Caco-2 (cell line): ENCODE measurements around the gene LCK. TPM values are rescaled to one million over a fixed set of nuclear protein-coding genes. Genes with fewer than 3 reads are reported as not detected.
A peak's percentile ranks its signal among the peaks of the same experiment; 100 is the strongest.

ENCODE experiments used
- BruUV-seq: library from RNA; stranded (reverse); fragments of 400-500 nt; replicated peaks from 2 replicates; lab custom pipeline; 2021; lab: Mats Ljungman, UMichigan
- CTCF ChIA-PET: fragments of 300-600 bp; sonication (Branson Sonifier 250); formaldehyde crosslinking; loops from one replicate; lab custom pipeline; 2022; ENCODE audit warnings: antibody characterized with exemption; lab: Charles Lee
- POLR2A ChIA-PET: fragments of 300-600 bp; sonication (Branson Sonifier 250); formaldehyde crosslinking; loops from one replicate; lab custom pipeline; 2022; ENCODE audit warnings: antibody characterized with exemption; lab: Charles Lee
- DNase-seq, 2 experiments: peaks; one replicate each; pipeline versions ENCODE4 v3.0.0 to v3.0.0-alpha.2; 2020 to 2022
- H3K27me3 ChIP-seq: replicated peaks from 2 replicates; pipeline ENCODE4 v1.6.0; 2011; ENCODE audit warnings: low read length; ENCODE audit not compliant: control insufficient read depth, insufficient read depth
- H3K36me3 ChIP-seq: 2 replicates; pipeline ENCODE4 v1.5.1; 2011; ENCODE audit warnings: low read length; ENCODE audit not compliant: control insufficient read depth, insufficient read depth
- H3K4me1 ChIP-seq: fragments of 250-450 bp; sonication (Bioruptor Pico); 2 replicates; pipeline ENCODE4 v1.5.1; 2020; ENCODE audit warnings: mild to moderate bottlenecking
- H3K4me3 ChIP-seq: 2 replicates; pipeline ENCODE4 v1.5.1; 2011; ENCODE audit warnings: low read depth, mild to moderate bottlenecking, control low read depth, low read length
- H3K9me3 ChIP-seq: fragments of 250-450 bp; sonication (Bioruptor Pico); 2 replicates; pipeline ENCODE4 v1.5.1; 2020; ENCODE audit warnings: mild to moderate bottlenecking, moderate library complexity
- H3K27ac Mint-ChIP-seq: one replicate; pipeline ENCODE4 v1.8.0; 2022; ENCODE audit warnings: mixed read lengths; ENCODE audit not compliant: unreplicated experiment
- H3K27me3 Mint-ChIP-seq: one replicate; pipeline ENCODE4 v1.8.0; 2022; ENCODE audit warnings: mixed read lengths; ENCODE audit not compliant: insufficient read depth, unreplicated experiment
- H3K36me3 Mint-ChIP-seq: one replicate; pipeline ENCODE4 v1.8.0; 2022; ENCODE audit warnings: mild to moderate bottlenecking, mixed read lengths; ENCODE audit not compliant: insufficient read depth, unreplicated experiment
- H3K4me1 Mint-ChIP-seq: one replicate; pipeline ENCODE4 v1.8.0; 2022; ENCODE audit warnings: low read depth, mixed read lengths; ENCODE audit not compliant: unreplicated experiment
- H3K4me3 Mint-ChIP-seq: one replicate; pipeline ENCODE4 v1.8.0; 2022; ENCODE audit warnings: mild to moderate bottlenecking, moderate library complexity, mixed read lengths; ENCODE audit not compliant: unreplicated experiment
- H3K9me3 Mint-ChIP-seq: one replicate; pipeline ENCODE4 v1.8.0; 2022; ENCODE audit warnings: mixed read lengths; ENCODE audit not compliant: unreplicated experiment
- intact Hi-C: fragments of 100-400 bp; cut with micrococcal nuclease; formaldehyde crosslinking; loops from one replicate; pipeline ENCODE4 v1.10.0; 2022; ENCODE audit not compliant: unreplicated experiment
- total RNA-seq: library from RNA; stranded (reverse); gene quantifications from 2 replicates; pipeline ENCODE4 v1.2.3, GENCODE V29; 2022
- TF ChIP-seq, protein P1 (sequence below), 2 experiments: fragments of 200-600 bp in 1 of 2; IDR thresholded peaks; 1 replicate in 1 of 2; 2 replicates in 1 of 2; pipeline versions ENCODE4 v1.5.1 to v1.8.0; 2011 to 2022; ENCODE audit warnings: antibody characterized with exemption in 1 of 2, control low read depth in 1 of 2, inconsistent platforms in 1 of 2, low read depth in 1 of 2, low read length in 1 of 2, mild to moderate bottlenecking in 1 of 2, moderate library complexity in 1 of 2; ENCODE audit not compliant: insufficient read depth in 1 of 2, severe bottlenecking in 1 of 2, unreplicated experiment in 1 of 2

LCK gene
- total RNA-seq, 1 experiment from 2014 or later, result 0.39 TPM

DNA sequence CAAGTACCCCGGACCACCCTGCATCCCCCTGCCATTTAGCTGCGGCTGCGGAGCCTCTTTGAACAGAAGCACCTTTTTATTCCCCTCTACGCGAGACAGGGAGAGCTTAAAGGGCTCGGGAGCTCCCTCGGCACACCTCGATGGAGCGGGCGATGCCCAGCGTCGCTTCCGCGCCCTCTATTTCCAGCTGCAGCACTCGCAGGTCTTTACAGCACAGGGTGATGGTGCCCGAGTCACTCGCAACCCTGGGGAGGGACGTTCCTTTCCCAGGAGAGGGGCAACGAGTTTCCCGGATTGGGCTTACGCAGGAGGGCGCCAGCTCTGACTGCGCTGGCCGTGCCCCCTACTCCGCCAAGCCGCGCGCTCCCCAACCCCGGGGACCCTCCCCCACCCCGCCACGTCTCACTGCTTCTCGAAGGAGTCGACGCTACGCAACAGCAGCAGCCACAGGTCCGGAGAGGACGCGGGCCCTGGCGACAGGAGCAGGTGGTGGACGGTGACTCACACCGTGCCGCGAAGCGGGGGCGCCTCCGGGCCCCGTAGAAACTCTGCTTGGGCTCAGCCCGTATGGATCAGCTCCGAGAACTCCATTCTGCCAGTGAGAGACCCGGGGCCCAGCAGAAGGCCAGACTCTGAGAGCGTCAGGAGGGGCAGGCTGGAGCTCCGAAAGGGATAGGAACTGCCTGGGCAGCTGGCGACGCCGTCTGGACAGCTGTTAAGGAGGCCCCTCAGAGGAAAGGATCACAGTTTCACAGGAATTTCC is 9.9 kb upstream of the LCK start:
- H3K9me3 Mint-ChIP-seq, result no peaks in the 10 kb centered on the region
- H3K4me1 Mint-ChIP-seq, result no peaks in the 10 kb centered on the region
- peak overlapping the region; percentile 83 for H3K27ac Mint-ChIP-seq
- no peaks in the 10 kb centered on the region for H3K27me3 Mint-ChIP-seq
- no peaks in the 10 kb centered on the region for H3K36me3 Mint-ChIP-seq
- Histone ChIP-seq H3K36me3 (no peaks in the 10 kb centered on the region), H3K4me3 (peak overlapping the region; percentile 56), H3K27me3 (no peaks in the 10 kb centered on the region), H3K4me1 (no peaks in the 10 kb centered on the region), H3K9me3 (no peaks in the 10 kb centered on the region)
- H3K4me3 Mint-ChIP-seq, result peak overlapping the region; percentile 79
- intact Hi-C loops, result loop anchor here (5.0 kb wide), 1 partner anchor 81 kb away; no protein-coding TSS in a partner anchor
- ChIA-PET POLR2A (interaction anchor here (0.7 to 1.0 kb wide), 4 partner anchors 25 to 426 kb away, joined by 3 to 5 read pairs (median 4); partner anchors contain the start of genes MARCKSL1, SPOCD1 and TXLNA), CTCF (interaction anchor here (0.5 to 2.4 kb wide), 6 partner anchors 14 to 143 kb away, joined by 3 to 11 read pairs (median 6); partner anchors contain the start of gene HDAC1)
- BruUV-seq, result TSS peak; percentile 24
- DNase-seq, result peak; percentile 59 to 63
- TF ChIP-seq, protein P1, sequence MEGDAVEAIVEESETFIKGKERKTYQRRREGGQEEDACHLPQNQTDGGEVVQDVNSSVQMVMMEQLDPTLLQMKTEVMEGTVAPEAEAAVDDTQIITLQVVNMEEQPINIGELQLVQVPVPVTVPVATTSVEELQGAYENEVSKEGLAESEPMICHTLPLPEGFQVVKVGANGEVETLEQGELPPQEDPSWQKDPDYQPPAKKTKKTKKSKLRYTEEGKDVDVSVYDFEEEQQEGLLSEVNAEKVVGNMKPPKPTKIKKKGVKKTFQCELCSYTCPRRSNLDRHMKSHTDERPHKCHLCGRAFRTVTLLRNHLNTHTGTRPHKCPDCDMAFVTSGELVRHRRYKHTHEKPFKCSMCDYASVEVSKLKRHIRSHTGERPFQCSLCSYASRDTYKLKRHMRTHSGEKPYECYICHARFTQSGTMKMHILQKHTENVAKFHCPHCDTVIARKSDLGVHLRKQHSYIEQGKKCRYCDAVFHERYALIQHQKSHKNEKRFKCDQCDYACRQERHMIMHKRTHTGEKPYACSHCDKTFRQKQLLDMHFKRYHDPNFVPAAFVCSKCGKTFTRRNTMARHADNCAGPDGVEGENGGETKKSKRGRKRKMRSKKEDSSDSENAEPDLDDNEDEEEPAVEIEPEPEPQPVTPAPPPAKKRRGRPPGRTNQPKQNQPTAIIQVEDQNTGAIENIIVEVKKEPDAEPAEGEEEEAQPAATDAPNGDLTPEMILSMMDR (IDR thresholded peaks at IDR 0.05; ENCODE audit: insufficient read depth in 1 of 2, low read depth in 1 of 2, low read length in 1 of 2, severe bottlenecking in 1 of 2, unreplicated experiment in 1 of 2), result no peak

DNA sequence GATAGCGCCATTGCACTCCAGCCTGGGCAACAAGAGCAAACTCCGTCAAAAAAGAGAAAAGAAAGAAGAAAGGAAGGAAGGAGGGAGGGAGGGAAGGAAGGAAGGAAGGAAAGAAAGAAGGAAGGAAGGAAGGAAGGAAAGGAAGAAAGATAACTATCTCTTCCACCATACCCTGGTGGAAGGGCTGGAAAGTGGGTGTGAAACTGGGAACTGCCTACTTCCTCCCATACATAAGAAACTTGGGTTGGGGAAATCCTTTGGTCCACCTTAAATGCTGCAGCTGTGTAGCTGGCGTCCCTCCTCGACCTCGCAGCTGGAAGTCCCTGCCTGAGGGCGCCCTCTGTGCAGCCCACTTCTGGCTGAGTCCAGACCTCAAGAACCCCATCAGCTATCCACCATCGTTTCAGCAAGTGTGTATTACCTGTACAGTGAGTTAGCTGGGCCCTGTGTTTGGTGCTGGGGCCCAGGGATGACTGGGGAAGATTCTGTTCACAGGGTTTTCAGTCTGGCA is 8.7 kb upstream of the LCK start:
- intact Hi-C loops, result loop anchor here (5.0 kb wide), 1 partner anchor 80 kb away; no protein-coding TSS in a partner anchor
- no peaks in the 10 kb centered on the region for H3K36me3 ChIP-seq
- TF ChIP-seq, protein P1 (IDR thresholded peaks at IDR 0.05; ENCODE audit: insufficient read depth in 1 of 2, low read depth in 1 of 2, low read length in 1 of 2, severe bottlenecking in 1 of 2, unreplicated experiment in 1 of 2), result no peak
- no peaks in the 10 kb centered on the region for H3K9me3 ChIP-seq
- Mint-ChIP-seq H3K4me3 (peak overlapping the region; percentile 79), H3K36me3 (no peaks in the 10 kb centered on the region), H3K27ac (no peak overlapping the region), H3K27me3 (no peaks in the 10 kb centered on the region), H3K4me1 (no peaks in the 10 kb centered on the region), H3K9me3 (no peaks in the 10 kb centered on the region)
- CTCF ChIA-PET, result interaction anchor here (0.6 to 2.4 kb wide), 2 partner anchors 26 to 278 kb away, joined by 3 to 11 read pairs; no protein-coding TSS in a partner anchor
- no peak for DNase-seq
- H3K4me3 ChIP-seq, result no peak overlapping the region
- H3K4me1 ChIP-seq, result no peaks in the 10 kb centered on the region
- H3K27me3 ChIP-seq, result no peaks in the 10 kb centered on the region
- no TSS peak for BruUV-seq
- POLR2A ChIA-PET, result no interaction called here

DNA sequence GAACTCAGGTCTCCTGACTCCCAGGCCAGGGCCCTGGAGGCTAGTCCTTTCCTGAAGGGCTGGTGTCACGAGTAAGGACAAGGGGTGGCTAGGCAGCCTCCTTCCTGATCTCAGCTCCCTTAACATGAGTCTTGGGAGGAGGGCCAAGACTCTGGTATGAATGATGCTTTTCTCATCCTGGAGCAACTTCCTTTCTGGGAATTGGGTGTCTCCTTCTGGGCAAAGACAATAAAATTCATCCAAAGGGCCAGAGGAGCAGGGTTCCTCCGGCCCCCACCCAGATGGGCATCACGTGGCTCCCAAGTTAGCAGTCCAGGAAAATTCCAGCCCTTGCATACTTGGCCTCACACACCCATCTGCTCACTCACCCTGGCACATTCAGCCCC is 4.2 kb upstream of the LCK start, which contains the start of gene FAM167B:
FAM167B (plus strand) TSS at position 335 of the 386 bp plus-strand sequence. CDS start 200 bp downstream, outside the sequence.
- Mint-ChIP-seq H3K27me3 (no peaks in the 10 kb centered on the region), H3K4me3 (no peak within 1 kb of the TSS), H3K36me3 (no peaks in the 10 kb centered on the region), H3K27ac (no peak within 1 kb of the TSS), H3K4me1 (no peaks in the 10 kb centered on the region), H3K9me3 (no peaks in the 10 kb centered on the region)
- TF ChIP-seq, protein P1 (IDR thresholded peaks at IDR 0.05; ENCODE audit: insufficient read depth in 1 of 2, low read depth in 1 of 2, low read length in 1 of 2, severe bottlenecking in 1 of 2, unreplicated experiment in 1 of 2), result no peak
- Histone ChIP-seq H3K4me3 (no peak within 1 kb of the TSS), H3K9me3 (no peaks in the 10 kb centered on the region), H3K27me3 (no peaks in the 10 kb centered on the region), H3K36me3 (no peaks in the 10 kb centered on the region), H3K4me1 (no peaks in the 10 kb centered on the region)
- no peak for DNase-seq
- intact Hi-C loops, result no loop called here
- ChIA-PET POLR2A (no interaction called here), CTCF (no interaction called here)
- no TSS peak for BruUV-seq
